HCEC 1CT (cell line): ENCODE results near the gene GRB10.

Experiments used
- DNase-seq: peaks from one replicate; pipeline ENCODE4 v3.0.0-alpha.2; 2017

The GRB10 gene

DNA sequence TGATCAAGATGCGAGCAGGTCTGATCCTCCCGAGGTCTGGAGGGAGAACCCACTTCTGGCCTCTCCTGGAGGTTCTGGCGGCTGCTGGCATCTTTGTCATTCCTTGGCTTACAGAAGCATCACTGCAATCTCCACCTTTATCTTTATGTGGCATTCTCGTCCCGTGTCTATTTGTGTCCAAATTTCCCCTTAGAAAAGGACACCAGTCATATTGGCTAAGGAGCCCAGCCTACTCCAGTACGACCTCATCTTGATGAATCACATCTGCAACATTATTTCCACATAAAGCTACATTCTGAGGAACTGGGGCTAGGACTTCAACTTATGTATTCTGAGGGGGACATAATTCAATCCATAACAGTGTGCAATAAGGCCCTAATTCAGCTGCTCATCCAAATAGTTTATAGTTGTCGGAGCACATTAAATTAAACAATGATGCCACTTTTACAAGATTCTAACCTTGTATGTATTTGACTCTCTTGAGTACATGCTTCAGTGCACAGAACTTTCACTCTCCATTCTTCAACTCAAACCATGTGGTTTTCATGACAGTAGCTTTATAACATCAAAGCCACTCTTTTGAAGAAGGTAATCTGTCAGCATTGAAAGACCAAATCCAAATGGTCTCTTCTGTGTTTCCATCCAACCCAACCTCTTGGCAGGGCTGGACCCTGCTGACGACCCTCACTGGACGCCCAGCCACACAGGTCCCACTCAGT lies 131.3 kb downstream of the GRB10 start:
- peak; percentile 31 for DNase-seq

DNA sequence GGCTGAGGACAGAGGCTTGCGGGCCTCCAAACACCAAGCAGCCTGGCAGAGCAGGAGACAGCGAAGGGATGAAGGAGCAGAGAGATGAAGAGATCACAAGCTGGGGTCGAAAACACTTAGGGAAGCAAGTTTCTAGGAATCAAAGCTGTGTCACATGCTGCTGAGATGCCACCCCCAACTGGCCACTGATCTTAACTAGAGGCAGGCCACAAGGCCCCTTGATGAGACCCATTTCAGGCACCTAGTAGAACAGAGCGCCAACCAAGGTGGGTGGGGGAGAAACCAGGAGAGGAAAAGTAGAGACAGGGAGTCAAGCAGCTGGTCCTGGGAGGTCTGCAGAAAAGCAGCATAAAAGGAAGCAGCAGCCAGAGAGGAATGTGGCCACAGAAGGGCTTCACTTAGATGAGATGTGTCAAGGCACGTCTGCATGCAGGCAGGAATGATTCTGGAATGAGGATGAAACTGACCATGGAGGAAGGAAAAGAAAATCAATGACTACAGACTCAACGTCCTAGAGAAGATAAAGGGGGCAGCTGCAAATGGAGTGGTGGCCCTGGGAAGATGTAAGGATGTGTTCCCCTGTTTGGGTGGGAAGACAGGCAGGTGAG lies 132.5 kb downstream of the GRB10 start:
- DNase-seq: no peak

DNA sequence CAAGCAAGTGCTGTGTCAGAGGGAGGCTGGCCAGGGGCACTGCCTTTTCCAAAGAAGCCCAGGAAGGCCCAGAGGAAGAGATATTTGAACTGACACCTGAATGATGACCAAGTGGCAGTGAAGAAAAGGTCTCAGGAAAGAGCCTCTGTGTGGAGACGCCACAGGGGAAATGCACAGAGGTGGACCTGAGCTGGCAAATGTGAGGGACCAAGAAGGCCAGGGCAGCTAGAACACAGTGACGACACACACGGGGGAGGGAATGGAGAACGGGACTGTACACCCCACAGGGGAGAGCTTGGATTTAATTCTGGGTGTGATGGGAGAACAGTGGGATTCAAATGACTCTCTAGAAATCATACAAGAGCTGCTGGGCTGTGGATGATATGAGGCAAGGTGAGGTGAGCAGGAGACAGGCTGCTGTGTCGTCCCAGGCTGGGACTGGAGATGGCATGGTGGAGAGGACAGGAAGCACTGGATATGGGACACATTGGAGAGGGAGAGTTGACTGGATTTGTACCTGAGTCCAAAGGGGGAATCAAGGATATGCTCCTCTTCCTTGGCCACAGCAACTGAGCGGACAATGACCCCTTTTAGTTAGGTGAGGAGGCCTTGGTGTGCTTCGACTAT lies 133.3 kb downstream of the GRB10 start:
- DNase-seq: no peak

- no peak for DNase-seq
These were observed 134.0 kb downstream of the GRB10 start for GRCh38 chr7:50648570-50649169.

- DNase-seq: no peak
These were observed 134.6 kb downstream of the GRB10 start for GRCh38 chr7:50648076-50648475.

GRCh38 chr7:50647286-50647980 lies 135.3 kb downstream of the GRB10 start:
- no peak for DNase-seq

DNA sequence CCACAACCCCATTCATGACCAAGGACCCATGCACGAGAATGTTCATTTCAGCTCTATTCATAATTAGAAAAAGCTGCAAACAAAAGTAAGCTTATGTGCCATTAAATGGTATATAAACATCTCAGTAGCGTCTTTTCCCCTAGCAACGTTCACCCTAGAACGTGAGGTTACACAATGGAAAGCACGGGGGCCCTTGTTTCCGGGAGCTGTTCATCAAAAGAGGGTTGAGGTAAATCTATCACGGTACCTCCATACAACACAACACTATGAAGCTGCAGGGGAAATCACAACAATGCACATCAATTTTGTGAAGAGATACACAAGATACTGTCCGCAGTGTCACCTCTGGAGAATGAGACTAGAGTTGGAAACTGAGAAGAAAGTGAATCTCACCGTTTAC lies 136.6 kb downstream of the GRB10 start:
- no peak for DNase-seq

DNA sequence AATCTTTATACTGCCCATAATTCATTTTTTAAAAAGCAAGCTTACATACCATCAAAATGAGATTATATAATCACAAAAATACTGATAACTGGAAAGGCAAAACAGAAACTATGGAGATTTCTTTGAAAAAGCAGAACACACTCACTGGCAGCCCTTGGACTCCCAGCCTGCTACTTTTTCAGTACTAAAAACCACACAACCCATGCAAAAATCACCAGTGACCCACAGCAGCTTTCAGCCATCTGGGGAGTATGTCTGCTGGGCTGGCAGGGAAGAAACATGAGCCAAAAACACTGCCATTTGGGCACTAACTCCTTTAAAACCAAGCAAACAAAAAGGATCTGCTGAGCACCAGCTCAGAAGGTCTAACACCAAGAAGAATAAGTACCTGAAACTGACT lies 137.5 kb downstream of the GRB10 start:
- DNase-seq: no peak

GRCh38 chr7:50644586-50644985 lies 138.1 kb downstream of the GRB10 start:
- DNase-seq: no peak

- DNase-seq: no peak
These were observed 138.6 kb downstream of the GRB10 start for GRCh38 chr7:50644114-50644513.

GRCh38 chr7:50641442-50642405 lies 141.0 kb downstream of the GRB10 start:
- no peak for DNase-seq

GRCh38 chr7:50640779-50641178 lies 141.9 kb downstream of the GRB10 start:
- DNase-seq: no peak

- DNase-seq: no peak
These were observed 142.4 kb downstream of the GRB10 start for GRCh38 chr7:50640256-50640655.

GRCh38 chr7:50637725-50638643 lies 144.7 kb downstream of the GRB10 start:
- DNase-seq: no peak

GRCh38 chr7:50634378-50634777 lies 148.3 kb downstream of the GRB10 start:
- DNase-seq: no peak

GRCh38 chr7:50633414-50633710 lies 149.3 kb downstream of the GRB10 start:
- no peak for DNase-seq

- peak; percentile 53 for DNase-seq
These were observed 149.9 kb downstream of the GRB10 start for GRCh38 chr7:50632561-50633413.

DNA sequence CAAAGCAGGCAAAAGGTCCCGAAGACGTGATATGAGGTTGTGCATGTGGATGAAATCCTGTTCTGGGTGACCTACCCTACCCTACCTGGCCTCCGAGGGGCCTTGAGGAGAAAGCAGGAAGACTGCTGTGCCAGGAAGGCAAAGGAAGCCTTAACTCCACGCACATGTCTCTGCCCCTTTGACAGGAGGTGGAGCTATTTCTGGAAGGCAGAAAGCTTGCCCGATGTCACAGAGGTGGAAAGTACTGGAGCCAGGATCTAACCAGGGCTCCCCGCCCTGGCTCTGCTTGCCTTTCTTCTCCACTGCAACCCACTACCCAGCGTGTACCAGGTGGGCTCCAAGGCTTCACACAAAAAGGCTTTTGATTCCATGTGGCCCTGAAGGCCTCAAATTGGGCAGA lies 151.1 kb downstream of the GRB10 start:
- DNase-seq: no peak

DNA sequence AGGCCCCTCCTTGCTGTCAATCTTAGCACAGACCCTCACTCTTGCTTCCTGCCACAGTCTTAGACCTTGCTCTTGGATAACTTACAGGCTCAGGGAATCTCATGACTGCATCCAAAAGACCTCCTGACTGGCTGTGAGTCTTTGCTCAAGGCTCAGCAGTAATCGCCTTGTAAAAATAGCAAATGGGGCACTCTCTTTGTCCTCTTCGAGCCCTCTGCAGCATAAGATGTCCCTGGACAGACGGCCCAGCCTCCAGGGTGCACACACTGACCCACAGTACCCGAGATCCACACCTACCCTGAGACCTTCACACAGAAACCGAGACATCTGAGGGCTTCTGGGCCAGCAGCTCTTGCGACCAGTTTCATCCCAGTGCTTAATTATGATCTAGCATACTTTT lies 151.6 kb downstream of the GRB10 start:
- no peak for DNase-seq

GRCh38 chr7:50629238-50629901 lies 153.3 kb downstream of the GRB10 start:
- no peak for DNase-seq
